Sigmoid colon (tissue), 4 donors: ENCODE measurements around the gene LHX2.

Source experiments
- POLR2A ChIP-seq, 2 donors: fragments of 450-650 bp; IDR thresholded peaks; one replicate each; pipeline ENCODE4 v1.6.1; 2016; ENCODE audit warnings: antibody characterized with exemption in 2 of 2, mild to moderate bottlenecking in 2 of 2, moderate library complexity in 2 of 2
- POLR2AphosphoS5 ChIP-seq, 4 donors: sonication (generic); formaldehyde crosslinking; IDR thresholded peaks; one replicate each; pipeline ENCODE4 v1.6.1; 2017; ENCODE audit warnings: antibody characterized with exemption in 4 of 4
- TF ChIP-seq, protein P1 (sequence below), 4 experiments: fragments of 450-650 bp in 3 of 4; fragments of 200-600 bp in 1 of 4; IDR thresholded peaks; one replicate each; pipeline ENCODE4 v1.5.1; 2016 to 2019; ENCODE audit warnings: antibody characterized with exemption in 4 of 4, mild to moderate bottlenecking in 3 of 4, moderate library complexity in 2 of 4

DNA sequence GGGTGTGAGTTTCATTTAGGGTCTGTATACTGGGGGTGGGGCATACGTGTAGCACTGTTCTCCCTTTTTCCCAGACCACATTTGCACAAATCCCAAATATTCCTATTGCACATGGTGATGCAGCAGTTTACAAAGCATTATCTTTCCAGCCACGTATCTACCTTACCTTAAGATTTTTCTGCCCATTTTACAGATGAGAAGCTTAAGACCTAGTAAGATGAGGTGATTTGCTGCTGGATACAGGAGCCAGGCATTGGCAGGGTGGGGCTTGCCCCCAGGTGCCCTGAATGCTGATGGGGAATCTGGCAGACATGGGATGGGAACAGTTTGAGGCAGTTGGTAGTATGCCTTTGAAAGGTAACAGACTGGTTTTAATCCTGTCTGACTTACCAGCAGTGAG lies 12.5 kb downstream of the LHX2 start:
- TF ChIP-seq, protein P1, sequence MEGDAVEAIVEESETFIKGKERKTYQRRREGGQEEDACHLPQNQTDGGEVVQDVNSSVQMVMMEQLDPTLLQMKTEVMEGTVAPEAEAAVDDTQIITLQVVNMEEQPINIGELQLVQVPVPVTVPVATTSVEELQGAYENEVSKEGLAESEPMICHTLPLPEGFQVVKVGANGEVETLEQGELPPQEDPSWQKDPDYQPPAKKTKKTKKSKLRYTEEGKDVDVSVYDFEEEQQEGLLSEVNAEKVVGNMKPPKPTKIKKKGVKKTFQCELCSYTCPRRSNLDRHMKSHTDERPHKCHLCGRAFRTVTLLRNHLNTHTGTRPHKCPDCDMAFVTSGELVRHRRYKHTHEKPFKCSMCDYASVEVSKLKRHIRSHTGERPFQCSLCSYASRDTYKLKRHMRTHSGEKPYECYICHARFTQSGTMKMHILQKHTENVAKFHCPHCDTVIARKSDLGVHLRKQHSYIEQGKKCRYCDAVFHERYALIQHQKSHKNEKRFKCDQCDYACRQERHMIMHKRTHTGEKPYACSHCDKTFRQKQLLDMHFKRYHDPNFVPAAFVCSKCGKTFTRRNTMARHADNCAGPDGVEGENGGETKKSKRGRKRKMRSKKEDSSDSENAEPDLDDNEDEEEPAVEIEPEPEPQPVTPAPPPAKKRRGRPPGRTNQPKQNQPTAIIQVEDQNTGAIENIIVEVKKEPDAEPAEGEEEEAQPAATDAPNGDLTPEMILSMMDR (IDR thresholded peaks at IDR 0.05), result no peak
- TF ChIP-seq POLR2A (IDR thresholded peaks at IDR 0.05), result no peak
- no peak for TF ChIP-seq POLR2AphosphoS5 (IDR thresholded peaks at IDR 0.05)
